HG02840 (cell line): ENCODE data around the gene ADAM11.
"Not testable (repeated sequence)": the region's sequence is repeated elsewhere in the genome, so short reads cannot be mapped to it uniquely, and the experiment has no call there.

Source experiments
- ATAC-seq: cut with Tn5 transposase; IDR thresholded peaks from one replicate; pipeline ENCODE4 v1.9.1; 2021; ENCODE audit warnings: mild to moderate bottlenecking, moderate library complexity, moderate number of reproducible peaks; ENCODE audit not compliant: unreplicated experiment, low FRiP score

Gene ADAM11, protein sequence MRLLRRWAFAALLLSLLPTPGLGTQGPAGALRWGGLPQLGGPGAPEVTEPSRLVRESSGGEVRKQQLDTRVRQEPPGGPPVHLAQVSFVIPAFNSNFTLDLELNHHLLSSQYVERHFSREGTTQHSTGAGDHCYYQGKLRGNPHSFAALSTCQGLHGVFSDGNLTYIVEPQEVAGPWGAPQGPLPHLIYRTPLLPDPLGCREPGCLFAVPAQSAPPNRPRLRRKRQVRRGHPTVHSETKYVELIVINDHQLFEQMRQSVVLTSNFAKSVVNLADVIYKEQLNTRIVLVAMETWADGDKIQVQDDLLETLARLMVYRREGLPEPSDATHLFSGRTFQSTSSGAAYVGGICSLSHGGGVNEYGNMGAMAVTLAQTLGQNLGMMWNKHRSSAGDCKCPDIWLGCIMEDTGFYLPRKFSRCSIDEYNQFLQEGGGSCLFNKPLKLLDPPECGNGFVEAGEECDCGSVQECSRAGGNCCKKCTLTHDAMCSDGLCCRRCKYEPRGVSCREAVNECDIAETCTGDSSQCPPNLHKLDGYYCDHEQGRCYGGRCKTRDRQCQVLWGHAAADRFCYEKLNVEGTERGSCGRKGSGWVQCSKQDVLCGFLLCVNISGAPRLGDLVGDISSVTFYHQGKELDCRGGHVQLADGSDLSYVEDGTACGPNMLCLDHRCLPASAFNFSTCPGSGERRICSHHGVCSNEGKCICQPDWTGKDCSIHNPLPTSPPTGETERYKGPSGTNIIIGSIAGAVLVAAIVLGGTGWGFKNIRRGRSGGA

GRCh38 chr17:44758414-44759085 lies at the start of gene ADAM11:
TSS of gene ADAM11 (plus strand) at chr17:44758988. CDS start at chr17:44759200, 212 bp downstream.
- ATAC-seq: no peak

DNA sequence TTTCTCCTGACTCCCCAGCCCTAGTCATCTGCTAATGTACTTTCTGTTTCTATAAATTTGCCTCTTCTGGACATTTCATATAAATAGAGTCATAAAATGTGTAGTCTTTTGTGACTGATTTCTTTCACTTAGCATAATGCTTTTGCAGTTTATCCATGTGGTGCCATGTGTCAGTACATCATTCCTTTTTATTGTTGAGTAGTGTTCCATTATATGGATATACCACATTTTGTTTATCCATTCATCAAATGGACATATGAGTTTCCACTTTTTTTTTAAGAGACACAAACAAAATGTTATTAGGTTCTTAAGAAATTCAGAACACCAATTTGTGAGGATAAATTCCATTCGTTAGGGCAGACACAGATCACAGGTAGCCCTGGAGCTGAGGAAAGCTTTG lies 39.3 kb upstream of the ADAM11 start:
- no peak for ATAC-seq

DNA sequence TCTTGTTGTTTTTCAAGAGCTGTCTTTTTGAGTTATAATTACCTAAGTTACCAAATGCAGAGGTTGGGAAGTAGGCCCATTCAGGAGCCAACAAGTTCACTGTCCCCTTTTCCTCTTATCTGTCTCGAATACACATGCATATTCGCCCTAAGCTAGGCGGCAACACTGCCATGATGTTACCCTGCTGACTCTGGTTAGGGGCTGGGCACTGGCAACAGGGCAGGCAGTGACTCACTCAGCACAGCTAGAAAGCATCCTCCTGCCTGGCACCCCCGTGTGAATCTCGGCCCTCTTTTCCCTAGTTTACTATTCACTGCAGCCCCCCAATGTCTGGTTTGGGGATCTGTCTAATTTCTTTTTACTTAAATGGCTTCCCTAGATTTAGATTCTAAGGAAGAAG lies 36.5 kb upstream of the ADAM11 start:
- no peak for ATAC-seq

DNA sequence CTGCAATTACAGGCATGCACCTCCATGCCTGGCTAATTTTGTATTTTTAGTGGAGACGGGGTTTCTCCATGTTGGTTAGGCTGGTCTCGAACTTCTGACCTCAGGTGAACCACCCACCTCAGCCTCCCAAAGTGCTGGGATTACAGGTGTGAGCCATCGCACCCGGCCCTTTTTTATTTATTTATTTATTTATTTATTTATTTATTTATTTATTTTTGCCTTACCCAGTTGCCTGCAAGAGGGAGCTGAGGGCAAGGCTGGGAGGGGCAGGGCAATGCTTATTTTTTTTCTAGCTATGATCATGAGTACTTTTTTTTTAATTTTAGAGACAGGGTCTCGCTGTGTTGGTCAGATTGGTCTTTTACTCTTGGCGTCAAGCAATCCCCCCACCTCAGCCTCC lies 32.7 kb upstream of the ADAM11 start:
- not testable (repeated sequence) for ATAC-seq

- no peak for ATAC-seq
These were observed 25.0 kb upstream of the ADAM11 start for GRCh38 chr17:44733753-44734152.

- no peak for ATAC-seq
These were observed 24.5 kb upstream of the ADAM11 start for GRCh38 chr17:44734272-44734671.

DNA sequence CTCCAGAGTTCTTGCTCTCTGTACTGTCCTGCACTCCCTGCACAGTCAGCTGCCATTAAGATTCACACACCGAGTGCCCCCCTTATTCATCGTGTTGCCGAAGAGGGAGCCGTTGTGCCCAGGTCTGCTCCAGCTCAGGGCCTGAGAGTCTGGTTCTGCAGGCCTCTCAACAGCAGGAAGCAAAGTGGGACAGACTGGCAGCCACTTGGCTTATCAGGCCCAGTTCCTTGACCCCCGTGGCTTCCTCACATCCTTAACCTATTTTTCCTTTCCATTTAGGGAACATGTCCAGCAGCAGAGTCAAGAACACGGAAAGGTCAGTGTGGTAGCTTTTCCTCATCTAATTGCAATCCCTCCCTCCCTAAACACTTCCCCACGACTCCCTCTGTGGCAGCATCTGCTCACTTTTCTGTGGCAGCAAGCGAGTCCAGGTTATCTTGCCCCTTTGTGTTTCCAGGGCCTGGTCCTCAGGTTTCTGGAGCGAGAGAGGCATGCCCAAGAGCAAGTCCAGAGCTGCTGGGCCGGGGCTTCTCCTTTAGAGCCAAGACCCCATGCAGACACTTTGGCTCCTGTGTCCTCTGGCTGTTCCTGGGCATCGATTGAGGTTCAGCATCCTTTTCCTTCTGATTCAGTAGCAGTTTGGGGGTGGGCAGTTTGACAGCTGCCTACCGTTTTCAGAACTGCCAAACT lies 22.1 kb upstream of the ADAM11 start:
- ATAC-seq: no peak

- no peak for ATAC-seq
These were observed 20.4 kb upstream of the ADAM11 start for GRCh38 chr17:44738214-44738906.

DNA sequence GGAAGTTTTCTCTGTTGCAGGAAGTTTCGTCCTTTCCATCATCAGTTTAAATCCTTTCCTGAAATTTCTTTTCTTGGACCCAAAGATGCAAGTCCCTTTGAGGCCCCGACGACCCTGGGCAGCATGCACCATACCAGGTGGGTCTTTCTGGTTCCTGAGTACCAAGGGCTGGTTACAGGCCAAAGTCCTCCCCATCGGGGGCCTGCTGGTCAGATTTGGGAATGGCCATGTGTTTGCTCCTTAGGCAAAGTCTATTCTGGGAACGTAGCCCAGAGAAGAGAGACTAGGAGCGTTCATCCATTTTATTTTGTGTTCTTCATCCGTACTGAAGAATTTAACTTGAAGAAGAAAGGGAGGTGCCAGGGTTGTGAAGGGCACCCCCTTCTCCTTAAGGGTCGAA lies 17.5 kb upstream of the ADAM11 start:
- ATAC-seq: no peak

- ATAC-seq: no peak
These were observed 13.5 kb upstream of the ADAM11 start for GRCh38 chr17:44745301-44745700.

DNA sequence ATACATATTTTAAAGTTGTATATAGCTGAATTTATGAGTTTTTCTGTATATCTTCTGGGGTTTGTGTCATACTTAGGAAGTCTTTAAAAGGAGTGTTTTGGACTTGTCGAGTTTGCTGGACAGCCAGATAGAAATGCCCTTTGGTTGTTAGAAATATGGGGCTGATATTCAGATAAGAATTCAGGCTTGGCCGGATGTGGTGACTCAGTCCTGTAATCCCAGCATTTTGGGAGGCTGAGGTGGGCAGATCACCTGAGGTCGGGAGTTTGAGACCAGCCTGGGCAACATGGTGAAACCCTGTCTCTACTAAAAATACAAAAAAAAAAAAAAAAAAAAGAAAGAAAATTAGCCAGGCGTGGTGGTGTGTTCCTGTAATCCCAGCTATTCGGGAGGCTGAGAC lies 13.1 kb upstream of the ADAM11 start:
- not testable (repeated sequence) for ATAC-seq

GRCh38 chr17:44747566-44747965 lies 11.2 kb upstream of the ADAM11 start:
- ATAC-seq: no peak

DNA sequence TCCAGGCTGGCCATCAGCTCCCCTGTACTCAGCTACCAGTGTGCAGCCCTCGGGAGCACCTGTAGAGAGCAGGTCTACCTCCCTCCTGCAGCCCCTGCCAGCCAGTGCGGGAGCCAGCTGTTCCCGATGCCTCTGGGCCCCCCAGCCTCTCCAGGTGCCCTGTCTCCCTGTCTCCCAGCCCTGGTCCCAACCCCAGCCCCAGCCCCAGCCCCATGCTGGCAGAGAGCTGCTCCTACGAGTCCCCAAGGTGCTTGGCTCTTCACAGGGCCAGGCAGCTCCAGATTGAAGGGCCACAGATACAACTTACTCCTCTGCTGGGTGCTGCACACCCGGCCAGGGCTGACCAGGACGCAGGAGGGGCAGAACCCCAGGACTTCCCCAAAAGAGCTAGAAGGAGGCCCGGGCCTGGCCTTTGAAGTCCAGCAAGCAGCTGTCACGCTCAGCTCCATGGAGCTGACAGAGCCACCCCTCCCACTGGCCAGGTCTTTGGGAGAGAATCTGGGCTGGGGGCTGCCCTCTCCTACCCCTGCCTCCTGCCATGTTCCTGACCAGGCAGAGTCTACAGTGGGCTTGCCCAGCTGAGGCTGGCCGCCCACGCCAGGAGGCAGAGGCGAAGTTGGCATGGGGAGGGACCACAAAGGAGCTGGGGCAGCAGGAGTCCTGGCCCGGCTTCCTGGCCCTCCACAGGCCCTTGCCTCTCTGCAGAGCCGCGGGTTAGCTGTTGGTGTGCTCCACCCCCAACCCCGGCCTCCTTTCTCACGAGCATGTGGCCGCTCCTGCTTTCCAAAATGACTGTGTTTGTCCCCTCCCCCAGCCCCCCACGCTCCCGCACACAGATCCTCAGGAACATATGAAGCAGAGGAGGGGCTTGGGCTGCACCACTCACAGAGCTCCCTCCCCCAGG lies 9.5 kb upstream of the ADAM11 start:
- ATAC-seq: no peak

GRCh38 chr17:44749980-44750318 lies 8.8 kb upstream of the ADAM11 start:
- no peak for ATAC-seq

DNA sequence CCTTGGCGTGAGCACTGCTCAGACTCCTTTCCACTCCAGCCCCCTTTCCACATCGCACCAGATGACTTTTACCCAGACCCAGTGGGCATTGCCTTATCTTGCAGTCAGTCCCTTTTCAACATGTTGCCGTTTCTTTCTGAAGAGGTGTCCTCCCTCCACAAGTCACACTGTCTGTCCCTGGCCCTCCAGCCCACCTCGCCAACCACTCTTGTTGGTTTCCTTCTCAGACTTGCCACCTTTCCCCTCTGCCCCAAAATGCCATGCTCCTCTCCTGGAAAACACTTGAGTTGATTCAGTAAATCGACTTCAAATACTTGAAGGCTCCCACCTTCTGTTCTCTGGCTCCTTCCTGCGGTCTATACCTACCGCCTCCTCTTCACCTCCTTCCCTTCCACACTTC lies 7.5 kb upstream of the ADAM11 start:
- ATAC-seq: no peak

DNA sequence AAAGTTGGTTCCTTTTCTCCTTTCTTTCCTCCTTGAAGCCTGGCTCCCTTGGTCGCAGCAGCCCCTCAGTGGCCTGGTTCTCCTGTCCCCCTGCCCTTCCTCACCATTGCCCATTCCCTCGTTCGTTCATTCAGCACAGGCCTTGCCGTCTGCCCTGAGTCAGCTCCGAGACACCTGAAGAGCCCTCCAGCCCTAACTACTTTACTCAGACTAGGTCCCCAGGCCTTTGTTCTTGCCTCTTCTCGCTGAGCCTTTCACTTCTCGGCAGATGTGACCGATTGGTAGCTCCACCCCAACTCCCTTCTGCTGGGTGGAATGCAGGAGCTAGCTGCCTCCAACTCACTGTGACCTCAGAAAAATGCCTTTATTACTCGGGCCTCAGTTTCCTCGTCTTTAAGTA lies 7.0 kb upstream of the ADAM11 start:
- ATAC-seq: no peak

- ATAC-seq: no peak
These were observed 5.6 kb upstream of the ADAM11 start for GRCh38 chr17:44752953-44753861.

- no peak for ATAC-seq
These were observed 4.5 kb upstream of the ADAM11 start for GRCh38 chr17:44754276-44754675.
